NCI-H2227 (cell line): Measurements from ENCODE around the gene HDHD2.

Experiments
- DNase-seq: peaks from one replicate; lab custom pipeline; 2025; ENCODE audit not compliant: unreplicated experiment; lab: John Stamatoyannopoulos, UW

The HDHD2 gene

DNA sequence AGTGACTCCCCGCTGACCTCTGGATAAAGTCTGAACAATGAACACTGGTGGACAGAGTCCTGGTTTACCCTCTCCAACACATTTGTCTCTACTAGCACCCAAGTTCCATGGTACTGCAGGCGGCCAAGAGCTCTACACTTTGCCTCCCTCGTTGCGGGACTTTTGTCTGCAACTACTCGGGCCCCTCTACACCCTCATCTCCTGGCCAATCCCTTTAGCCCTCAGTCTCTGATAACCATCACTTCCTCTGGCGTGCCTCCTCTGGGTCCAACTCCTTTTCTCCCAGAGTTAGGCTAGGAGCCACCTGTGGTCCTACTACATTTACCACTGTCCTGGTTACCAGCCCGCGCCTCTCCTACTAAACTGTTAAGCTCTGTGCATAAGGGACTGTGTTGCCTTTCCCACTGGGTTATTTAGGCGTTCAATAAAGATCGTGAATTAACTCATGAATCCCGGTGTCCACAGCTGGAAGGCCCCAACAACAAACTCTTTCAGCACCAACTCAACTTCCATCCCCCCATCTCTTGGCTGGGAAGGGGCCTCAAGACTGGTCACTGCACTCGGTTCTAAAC lies 757 bp downstream of the HDHD2 start:
- DNase-seq: peak; percentile 51

GRCh38 chr18:47146206-47146605 lies 4.1 kb downstream of the HDHD2 start:
- DNase-seq: no peak

- no peak for DNase-seq
These were observed 6.3 kb downstream of the HDHD2 start for GRCh38 chr18:47143899-47144485.

- DNase-seq: no peak
These were observed 7.1 kb downstream of the HDHD2 start for GRCh38 chr18:47143153-47143552.

GRCh38 chr18:47141289-47141688 lies 9.0 kb downstream of the HDHD2 start:
- DNase-seq: no peak

DNA sequence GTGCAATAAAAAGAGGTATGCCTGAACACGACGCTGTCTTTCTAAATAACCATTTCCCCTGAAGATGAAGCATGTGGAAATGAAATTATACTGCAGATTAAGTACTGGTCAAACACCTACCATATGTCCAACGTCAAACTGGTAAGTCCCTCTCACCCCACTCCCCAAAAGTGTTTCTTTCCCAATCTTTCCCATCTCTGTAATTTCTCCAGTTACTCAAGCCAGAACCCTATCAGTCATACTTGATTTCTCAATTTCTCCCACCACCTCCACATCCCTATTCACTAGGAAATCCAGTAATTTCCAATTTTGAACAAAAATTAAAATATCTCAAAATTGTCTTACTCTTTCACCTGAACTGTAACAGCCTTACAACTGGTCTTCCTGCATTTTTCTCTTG lies 29.2 kb downstream of the HDHD2 start:
- DNase-seq: no peak

DNA sequence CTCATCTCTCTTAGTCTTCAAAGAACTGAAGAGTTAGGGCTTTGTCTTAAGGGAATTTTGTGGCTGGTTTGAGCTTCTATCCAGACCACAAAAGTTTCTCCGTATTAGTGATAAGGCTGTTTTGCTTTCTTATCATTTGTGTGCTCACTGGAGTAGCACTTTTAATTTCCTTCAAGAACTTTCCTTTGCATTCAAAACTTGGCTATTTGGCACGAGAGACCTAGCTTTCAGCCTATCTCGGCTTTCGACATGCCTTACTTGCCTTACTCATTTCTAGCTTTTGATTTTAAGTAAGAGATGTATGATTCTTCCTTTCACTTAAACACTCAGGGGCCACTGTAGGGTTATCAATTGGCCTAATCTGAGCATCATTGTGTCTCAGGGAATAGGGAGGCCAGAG lies 29.9 kb downstream of the HDHD2 start:
- no peak for DNase-seq

GRCh38 chr18:47118981-47119380 lies 31.3 kb downstream of the HDHD2 start:
- DNase-seq: no peak

DNA sequence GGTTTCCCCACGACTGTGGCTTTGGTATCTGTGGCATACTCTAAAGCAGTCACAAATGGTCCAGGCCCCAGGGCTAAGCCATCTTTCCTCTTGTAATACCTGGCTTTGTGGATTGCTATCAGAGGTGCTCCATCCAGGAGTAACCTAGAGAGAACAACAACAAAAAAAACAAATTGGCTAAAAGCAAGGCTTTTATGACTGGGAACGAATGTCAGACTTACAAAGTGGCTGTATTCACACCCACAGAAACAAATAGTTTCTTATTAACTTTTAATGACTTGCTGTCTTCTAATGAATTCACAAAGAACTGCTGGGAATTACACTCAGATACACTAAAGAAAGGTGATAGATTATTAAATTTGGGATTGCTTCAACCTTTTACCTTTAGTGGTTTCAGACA lies 35.1 kb downstream of the HDHD2 start:
- no peak for DNase-seq

DNA sequence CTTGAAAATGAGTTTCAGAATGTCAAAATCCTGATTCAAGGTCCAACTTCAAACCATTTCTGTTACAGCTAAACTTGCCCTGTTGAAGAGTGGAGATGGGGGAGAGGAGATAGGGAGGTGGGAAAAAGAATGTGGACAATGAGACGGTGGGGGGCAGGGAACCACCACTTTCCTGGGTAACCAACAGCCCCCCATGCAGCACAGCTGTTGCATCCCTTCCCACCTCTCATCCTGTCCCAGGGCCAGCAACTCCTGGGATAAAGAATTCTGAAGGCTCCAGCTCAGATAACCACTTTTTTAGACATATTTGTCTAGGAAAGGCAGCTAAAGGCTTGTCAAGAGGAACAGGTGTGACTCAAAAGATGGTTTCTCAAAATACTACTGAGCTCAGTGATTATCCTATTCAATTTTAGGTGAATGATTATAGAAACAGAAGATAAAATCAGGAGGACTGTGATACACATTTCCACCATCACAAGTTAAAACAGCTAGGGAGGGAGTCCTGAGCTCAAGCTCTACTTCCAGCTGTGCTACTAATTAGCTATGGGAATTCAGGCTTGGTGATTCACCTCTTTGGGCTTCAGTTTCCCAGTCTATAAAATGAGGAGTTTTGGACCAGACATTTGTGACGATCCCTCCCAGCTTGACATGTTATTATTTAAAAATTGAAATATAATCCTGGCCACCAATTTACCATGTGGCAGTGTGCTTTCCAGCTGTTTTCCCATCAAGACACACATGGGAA lies 36.3 kb downstream of the HDHD2 start:
- DNase-seq: no peak

DNA sequence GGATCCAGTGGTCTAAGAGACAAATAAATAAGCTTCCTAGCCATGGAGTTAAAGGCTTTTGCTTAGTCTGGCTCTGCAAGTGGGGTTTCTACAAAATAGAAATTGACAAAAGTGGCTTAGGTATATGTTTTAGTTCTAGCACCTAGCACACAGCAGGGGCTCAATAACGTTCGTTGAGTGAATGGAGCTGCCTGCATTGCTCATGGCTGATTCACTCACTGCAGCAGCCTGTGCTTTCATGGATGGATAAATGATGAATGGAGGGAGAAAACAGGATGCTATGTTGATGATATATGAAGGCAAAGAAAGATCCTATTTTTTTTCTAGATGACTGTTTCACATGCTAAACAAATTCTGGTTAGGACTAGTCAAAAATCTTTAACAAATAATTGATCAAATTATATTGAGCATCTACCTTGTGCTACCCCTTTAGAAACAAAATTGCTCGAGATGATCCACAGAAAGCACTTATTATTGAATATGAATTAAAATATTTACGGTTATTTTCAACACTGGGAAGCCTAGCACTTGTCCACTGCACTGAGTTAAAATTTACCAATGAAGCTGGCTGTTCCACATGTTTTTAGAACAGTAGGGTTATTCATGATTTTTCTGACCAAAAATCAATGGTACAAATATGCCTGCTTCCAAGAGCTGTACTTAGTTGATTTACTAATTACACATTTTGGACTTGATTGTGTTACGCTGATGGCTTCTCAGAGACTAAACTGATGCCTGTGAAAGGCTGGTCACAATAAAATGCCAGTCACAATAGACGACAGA lies 39.6 kb downstream of the HDHD2 start:
- DNase-seq: no peak

GRCh38 chr18:47109720-47110119 lies 40.6 kb downstream of the HDHD2 start:
- DNase-seq: no peak

GRCh38 chr18:47108998-47109405 lies 41.3 kb downstream of the HDHD2 start:
- no peak for DNase-seq

- no peak for DNase-seq
These were observed 41.9 kb downstream of the HDHD2 start for GRCh38 chr18:47108373-47108772.

- DNase-seq: peak; percentile 82
These were observed 50.0 kb downstream of the HDHD2 start for GRCh38 chr18:47100212-47100831.

DNA sequence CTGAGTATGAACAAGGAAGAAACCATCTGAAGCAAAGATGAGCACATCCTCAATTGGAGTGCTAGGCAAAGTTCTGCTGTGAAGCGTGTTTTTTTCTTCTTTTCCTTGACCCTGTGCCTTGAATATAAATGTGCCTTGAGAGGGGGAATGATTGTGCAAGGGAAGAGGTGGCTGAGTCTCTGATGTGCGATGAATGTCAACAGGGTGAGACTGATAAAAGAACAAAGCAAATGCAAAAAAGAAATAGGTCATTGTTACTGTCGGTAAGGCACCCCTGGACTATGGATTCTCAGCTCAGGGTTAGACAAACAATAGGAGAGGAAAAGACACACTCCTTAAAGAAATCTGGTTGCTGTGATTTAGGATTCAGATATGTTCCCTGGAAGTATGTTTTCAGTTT lies 54.5 kb downstream of the HDHD2 start:
- no peak for DNase-seq

GRCh38 chr18:47087676-47088075 lies 62.6 kb downstream of the HDHD2 start:
- DNase-seq: no peak

DNA sequence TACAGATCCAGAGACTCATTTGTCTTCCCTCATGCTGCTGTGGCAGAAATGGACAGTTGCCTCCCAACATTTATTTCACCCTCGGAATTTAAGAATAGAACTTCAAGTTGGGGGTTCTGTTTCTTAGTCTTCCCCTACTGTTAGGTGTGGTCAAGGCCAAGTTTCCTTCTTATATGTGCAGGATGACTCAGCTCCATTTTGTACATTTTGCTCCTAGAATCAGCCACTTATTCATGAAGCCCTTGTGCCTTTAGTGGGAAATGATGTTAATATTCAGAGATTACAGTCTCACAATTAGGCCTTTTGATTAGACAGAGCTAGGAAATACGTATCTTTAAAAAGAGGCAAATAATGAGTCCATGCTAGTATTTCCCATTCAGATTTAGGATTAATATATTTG lies 68.7 kb downstream of the HDHD2 start:
- DNase-seq: no peak

- DNase-seq: no peak
These were observed 69.4 kb downstream of the HDHD2 start for GRCh38 chr18:47080872-47081271.

DNA sequence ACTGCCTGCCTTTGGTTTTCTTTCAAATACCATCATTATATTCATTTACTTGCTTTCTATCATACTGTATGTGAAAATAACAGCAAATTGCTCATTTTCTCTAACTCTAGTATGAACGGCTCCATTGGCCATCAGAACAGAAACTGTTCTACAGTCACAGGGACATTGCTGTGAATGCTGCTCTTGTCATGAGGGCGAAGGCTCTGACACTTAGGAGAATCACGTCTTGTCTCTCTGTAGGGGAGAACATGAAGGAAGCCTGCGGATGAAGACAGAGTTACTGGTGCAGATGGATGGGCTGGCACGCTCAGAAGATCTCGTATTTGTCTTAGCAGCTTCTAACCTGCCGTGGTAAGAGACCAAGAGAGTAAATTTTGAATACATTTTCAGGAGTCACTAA lies 73.2 kb downstream of the HDHD2 start:
- DNase-seq: no peak

DNA sequence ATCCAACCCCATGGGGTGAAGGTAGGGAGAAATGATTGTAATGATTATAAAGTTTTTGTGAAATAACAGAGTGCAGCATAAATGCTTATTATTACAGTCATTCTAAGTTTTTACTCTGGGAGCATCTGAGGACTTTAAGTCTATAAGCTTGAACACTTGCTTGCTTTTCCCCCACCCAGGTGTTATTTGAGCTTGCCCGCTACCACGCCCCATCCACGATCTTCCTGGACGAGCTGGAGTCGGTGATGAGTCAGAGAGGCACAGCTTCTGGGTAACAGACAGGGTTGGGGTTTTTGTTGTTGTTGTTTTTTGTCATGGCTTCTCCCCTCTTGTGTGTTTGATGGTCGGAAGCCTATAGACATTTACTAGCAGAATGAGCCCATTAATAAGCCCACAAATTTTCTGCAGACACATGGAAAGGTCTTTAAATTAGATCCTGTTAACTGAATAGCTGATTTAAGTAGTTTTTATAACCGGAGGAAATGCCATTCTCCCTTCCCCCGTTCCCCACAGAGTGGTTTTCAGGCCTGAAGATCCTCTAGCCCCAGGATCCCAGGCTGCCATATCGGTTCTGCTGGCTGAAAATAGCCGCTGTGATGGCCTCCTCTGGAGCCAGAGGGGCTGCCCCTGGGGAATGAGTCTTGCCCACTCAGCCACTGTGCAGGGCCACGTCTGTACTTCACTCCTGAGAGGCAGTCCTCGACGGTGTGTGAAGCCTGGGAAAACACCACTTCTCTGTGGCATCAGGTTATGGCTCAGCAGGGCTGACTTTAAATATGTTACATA lies 75.0 kb downstream of the HDHD2 start:
- DNase-seq: peak; percentile 74
